ENCODE results near the gene CAMTA1.
A peak's percentile ranks its signal among the peaks of the same experiment; 100 is the strongest.

CAMTA1 gene

DNA sequence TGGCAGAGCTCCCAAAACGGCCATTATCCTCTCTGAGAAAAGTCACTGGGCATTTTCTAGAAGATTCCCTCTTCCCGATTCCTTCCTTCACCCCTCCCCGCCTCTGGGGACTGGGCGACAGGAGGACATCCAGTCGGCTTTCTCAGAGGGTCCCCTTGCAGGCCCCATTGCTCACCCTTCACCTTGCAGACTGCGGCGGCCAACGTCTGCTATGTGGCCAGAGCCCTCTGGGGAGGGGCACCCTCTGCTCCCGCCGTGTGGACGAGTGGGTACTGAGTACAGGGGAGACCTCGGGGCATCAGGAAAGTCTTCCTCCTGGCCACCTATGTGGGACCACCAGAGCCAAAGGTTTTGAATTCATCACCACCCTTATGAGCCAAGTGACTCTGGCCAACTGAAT lies 692.3 kb downstream of the CAMTA1 start:
- no peak for DNase-seq (ENCODE audit: low spot score)

DNA sequence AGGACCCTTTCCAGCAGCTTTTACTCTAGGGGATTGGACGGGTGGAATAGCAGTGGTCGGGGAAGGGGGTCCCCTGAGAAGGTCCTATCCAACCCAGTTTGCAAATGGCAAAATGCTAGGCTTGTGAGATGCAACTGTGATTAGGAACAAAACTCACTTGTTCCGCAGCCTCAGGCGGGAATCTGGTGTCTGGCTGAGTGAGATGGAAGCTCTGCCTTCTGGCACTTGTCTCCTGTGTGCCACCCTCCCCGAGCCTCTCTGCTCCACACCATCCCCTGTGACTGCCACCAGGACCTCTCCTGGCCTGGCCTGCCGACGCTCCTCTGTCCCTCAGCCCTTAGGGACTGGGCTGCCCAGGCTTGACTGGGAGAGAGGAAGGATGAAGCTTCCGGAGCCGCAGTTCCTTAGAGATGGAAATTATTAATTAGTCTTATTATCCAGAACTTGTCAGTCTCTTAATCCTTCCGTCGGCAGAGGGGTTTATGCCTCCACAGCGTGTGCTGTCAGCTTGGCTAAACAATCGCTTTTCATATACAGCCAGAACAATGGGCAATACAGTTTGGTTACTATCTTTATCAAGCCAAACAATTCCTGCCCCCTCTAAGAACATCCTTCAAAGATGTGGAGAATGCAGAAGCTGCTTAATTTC lies 693.0 kb downstream of the CAMTA1 start:
- peak; percentile 80 for DNase-seq (ENCODE audit: low spot score)

DNA sequence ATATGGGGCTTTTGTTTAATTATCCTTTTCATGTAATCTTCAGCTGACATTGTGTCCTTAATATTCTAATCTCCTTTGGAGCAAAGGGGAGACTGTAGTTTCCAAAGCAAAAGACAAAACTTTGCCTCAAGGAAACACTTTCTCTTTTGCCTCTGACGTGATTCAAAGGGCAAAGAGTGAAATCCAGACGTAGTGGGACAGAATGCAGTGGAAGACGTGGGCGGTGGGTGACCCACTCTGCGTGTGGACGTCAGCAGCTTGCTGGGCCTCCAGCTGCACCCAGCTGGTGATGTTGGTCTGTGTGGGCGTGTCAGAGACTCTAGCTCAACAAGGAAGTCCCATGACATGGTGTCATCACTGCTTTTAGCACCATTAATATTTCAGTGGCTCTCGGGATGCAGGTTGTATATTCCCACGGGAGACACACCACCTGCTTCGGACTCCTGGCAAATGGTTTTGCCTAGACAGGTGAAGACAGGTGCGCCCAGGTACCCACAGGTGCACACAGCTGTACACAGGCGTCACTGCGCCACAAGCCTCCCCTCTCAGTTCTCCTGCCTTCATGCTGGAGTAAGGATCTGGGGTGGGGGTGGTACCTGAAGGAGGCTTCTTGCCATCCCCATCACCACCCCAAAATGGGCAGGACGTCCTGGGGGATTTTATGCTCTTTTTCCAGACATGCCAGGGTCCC lies 693.7 kb downstream of the CAMTA1 start:
- DNase-seq (ENCODE audit: low spot score), result peak; percentile 74

DNA sequence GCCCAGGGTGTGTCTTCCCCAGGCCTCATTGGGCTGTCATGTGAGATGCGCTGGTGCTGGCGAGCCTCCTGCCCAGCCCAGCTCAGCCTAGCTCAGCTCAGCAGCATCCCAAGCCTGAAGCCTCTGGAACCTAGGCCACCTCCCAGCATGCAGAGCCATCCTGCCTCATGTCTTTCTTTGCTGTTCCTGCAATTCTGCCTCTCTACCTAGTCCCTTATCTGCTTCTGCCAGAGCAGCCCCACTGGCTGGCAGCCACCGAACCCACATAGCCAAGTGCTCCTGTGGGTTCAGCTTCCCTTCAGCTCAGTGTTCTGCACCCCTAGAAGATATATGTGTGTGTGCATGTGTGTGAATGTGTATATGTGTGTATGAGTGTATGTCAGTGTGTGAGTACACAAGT lies 694.3 kb downstream of the CAMTA1 start:
- DNase-seq (ENCODE audit: low spot score), result no peak

DNA sequence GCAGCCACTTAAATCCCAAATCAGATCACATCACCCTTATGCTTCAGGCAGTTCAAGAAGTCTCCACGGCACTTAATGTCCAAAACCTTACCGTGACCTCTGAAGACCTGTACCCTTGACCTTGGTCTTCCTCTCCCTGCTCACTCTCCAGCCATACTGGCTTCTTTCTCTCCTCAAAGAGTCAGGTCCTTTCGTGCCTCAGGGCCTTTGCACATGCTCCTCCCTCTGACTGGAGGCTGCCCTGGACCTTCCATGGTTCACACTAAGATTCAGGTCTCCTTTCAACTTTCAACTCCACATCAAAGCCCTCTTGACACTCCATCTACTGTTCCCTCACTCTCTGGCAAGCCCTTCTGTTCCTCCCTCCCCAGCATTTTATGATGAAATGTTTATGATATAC lies 695.9 kb downstream of the CAMTA1 start:
- DNase-seq (ENCODE audit: low spot score), result no peak

DNA sequence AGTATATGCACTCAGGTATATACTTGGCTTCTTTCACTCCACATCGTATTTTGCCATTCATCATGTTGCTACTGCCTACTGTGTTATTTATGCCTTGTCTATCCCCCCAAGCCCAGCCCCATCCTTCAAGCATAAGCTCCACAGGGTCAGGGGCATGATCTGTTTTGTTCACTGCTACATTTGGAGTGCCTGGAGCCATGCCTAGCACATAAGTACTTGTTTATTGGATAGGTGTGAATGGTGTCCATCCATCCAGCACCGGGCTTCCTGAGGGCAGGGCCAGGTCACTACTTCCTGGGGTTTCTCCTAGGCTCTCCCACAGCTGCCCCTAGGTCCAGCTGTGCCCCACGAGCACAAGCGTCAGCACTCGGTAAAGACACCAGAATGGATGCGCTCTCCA lies 696.8 kb downstream of the CAMTA1 start:
- DNase-seq (ENCODE audit: low spot score), result no peak

DNA sequence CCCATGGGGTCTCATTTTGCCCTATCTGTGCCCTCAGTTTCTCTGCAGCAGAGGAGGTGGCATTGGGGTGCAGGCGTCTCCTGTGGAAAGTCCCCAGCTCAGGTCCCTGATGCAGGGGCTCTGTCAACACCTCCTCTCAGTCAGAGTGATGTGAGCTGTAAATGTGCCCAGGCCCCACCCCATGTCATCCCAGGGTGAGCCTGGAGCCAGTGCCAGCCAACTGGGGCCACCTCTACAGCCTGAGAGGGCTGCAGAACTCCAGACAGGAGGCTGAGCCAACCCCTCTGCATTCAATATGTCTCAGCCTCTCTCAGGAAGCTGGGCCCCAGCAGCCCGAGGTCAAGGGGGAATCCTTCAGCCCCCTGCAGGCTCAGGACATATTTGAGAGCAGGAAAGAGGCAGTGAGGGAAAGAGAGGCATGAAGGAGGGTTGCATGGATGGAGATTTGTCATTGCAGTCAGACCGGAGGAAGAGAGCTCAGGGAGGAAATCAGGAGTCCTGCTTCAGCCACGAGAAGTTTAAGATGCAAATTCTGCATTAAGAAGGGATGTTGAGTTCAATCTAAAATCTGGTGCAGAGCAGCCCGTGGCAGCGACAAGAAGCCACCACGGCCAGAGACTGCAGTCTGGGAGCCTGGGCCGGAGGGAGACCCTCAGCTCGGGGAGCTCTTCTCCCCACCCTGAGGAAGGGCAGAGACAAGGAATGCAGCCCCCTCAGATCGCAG lies 697.7 kb downstream of the CAMTA1 start:
- DNase-seq (ENCODE audit: low spot score), result no peak

DNA sequence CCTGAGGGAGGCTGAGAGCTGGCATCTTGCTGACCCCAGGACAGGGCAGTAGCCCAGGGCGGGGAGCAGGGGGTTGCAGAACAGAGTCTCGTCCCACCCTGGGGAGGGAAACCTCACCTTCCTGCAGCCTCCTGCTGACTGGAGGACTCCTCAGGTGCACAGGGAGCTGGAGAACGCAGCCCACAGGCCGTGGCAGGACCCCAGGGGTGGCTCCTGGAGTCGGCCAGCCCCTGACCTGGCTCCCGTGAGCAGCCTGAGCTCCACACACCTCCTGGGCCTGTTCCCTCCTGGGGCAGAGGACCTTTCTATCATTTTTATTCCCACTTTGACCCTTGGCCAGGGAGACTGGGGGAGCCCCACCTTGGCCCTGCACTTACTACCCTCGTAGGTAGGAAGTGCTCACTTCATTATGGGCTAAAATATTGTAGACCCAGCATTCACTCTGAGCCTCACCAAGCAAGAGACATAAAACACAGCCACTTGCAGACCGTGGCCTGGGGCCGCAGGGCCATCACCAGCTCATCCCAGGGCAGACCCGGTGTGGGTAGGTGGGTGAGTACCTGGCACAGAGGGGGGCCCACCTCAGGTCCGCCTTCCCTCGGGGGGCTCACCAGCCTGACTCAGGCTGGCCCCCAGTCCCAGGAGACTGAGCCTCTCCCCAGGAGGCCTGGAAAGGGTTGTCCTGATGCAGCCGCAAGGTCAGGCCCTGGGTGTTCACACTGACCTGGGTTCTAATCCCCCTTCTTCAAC lies 698.6 kb downstream of the CAMTA1 start:
- no peak for DNase-seq (ENCODE audit: low spot score)

DNA sequence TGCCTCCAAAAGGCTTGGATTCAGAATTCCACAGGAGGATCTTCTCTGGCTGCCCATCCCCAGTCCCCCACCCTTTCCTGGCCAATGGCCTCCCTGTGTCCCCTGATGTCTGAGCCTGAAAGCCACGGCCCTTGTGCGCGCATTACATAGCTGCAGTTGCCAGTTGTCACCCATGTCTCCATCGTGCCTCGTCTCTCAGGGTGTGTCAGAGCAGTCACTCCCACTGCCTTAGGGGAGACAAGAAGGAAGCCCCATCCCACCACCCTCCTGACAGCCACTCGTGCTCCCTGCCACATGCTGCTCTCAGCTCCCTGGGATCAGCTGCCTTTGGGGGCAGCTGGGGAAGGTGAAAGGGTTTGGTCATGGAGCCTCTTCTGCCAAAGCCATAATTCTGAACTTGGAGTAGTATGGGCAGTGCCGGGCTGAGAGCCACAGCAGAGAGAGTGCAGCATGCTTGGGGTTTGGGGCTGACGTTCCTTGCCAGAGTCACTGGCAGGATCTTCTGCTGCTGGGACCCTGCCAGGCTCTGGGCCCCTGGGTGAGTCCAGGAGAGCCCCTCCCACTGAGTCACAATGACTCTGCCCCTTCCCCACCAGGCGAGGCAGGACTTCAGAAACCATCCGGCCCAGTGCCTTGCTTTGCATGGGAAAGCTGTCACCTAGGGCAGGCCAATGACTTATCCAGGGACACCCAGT lies 700.0 kb downstream of the CAMTA1 start:
- no peak for DNase-seq (ENCODE audit: low spot score)

DNA sequence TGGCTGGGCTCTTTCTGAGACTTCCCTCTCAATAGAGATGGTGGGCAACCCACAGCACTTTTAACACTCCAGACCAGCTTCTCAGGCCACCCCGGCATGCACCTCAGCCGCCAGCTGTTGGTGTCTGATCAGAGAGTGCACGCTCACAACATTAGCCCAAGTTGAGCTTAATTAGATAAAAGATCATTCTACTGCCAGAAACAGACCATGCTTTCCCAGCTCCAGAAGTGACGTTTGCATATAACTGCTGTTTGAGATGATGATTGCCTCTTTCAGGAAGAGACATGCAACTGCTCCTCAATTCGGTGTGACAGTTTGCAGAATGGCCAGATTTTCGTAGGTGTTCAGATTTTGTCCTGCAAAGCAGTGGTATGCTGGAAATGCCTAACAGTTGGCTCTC lies 700.6 kb downstream of the CAMTA1 start:
- no peak for DNase-seq (ENCODE audit: low spot score)

DNA sequence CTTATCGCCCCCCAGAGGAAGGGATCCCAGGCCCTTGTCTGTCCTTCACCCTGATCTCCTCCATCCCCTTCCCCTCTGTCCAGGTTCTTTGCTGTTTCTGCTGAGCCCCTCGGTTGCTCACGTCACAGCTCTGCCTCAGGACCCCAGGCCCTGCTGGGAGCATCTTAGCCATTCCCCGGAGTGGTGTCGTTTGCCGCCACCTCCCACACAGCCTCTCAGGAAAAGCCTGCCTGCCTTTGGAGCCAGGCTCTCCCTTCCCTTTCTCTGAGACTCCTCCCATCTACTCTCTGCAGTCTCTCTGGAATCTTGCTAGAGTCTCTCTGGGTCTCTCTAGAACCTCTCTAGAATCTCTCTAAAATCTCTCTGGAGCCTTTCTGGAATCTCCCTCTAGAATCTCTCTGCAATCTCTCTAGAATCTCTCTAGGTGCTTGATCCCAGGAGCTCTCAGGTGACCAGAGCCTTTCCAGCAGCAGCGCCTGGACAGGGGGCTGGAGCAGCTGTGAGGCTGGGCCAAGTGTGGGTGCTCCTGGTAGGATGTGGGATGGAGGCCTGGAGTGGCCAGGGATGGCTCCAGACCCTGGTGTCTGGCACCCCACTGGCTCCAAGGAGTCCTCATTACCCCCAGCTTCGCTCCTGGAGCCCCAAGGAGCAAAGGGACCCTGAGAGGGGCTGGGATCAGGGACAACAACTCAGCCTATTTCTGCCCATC lies 702.7 kb downstream of the CAMTA1 start:
- no peak for DNase-seq (ENCODE audit: low spot score)

DNA sequence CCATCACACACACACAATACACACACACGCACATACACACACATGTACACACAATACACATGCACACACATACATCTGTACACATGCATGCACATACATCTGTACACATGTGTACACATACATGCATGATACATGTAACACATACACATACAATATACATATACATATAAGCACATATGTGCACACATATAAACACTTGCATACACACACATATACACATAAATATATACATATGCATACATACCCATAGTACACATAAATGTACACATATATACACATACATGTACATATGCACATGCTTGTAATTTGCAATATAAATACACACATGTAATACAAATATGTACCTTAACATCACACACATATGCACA lies 703.2 kb downstream of the CAMTA1 start:
- no peak for DNase-seq (ENCODE audit: low spot score)

DNA sequence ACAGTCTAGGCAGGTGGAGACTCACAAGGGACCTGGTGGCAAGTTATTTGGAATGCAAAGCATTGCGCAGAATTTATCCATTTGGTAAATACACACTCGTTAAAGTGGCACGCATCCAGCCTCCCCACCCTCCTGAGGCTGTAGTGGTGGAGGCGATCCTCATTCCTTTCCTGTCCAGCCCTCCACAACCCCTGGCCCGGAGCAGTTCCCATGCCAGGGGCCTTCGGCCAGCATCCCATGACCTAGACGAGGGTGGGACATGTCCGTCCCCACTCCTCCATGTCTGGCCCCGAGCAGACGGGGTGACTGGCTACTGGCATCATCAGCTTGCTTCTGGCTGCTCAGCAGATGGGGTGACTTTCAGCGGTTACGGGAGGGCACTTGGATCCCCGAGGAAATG lies 704.3 kb downstream of the CAMTA1 start:
- no peak for DNase-seq (ENCODE audit: low spot score)

DNA sequence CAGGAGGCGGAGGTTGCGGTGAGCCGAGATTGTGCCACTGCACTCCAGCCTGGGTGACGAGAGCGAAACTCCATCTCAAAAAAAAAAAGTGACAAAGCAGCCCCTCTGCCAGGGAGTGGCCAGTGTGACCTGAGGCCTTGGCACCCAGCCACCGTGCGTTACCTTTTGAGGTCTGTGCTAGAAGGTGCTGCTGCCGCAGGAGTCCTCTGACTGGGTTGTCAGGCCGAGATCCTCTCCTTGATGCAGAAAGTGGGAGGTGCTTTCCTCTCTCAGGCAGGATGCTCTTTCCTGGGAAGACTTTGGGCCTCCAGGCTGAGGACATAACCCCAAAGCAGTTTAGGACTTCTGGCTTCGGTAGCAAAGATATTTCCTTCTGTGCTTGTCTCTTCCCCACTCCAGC lies 705.3 kb downstream of the CAMTA1 start:
- DNase-seq (ENCODE audit: low spot score), result no peak

DNA sequence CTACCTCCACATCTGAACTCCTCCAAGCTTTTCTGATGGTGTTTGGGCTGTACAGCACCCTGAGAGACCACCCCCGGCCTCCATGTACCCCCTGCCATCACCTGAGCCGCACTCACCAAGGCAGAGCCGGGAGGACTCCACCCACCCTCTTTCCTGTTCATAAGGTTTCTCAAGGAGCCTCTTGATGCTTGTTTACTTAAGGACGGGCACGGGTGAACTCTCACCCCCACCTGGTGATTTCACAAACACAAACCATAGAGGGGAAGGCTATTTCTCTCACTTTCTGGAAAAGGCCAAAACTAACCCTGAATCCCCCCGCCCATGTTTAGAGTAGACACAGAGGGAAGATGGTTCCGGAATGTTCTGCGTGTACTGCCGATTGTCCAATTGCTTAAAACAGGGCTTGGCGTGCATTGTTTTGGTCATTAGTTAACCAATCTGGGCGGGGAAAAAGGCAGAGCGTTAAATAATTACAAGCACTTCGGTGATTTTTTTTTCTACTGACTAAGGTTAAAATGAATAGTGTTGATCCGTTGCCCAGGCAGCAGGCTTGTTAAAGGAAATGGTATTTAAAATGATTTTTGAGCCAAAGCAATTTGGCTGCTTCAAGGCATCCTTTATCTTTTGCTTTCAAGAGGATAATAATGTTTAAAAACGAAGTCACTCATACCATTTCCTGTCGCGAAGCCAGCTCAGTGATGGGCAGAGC lies 706.0 kb downstream of the CAMTA1 start:
- DNase-seq (ENCODE audit: low spot score), result no peak

DNA sequence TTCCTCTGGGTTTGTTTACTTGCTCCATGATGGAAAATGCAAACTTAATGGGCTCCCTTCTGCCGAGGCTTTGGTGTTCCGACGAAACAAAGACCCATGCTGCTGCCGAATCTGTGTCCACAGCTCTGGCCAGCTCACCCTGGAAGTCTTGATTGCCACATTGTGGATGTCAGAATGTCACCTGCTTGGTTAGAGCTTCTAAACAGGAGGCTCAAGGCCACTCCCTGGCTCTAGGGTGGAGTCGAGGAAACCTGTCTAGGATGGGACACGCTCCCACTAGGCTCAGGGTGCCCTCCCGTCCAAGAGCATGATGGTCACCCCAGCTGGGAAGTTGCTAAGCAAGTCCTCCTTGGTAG lies 706.5 kb downstream of the CAMTA1 start:
- no peak for DNase-seq (ENCODE audit: low spot score)

DNA sequence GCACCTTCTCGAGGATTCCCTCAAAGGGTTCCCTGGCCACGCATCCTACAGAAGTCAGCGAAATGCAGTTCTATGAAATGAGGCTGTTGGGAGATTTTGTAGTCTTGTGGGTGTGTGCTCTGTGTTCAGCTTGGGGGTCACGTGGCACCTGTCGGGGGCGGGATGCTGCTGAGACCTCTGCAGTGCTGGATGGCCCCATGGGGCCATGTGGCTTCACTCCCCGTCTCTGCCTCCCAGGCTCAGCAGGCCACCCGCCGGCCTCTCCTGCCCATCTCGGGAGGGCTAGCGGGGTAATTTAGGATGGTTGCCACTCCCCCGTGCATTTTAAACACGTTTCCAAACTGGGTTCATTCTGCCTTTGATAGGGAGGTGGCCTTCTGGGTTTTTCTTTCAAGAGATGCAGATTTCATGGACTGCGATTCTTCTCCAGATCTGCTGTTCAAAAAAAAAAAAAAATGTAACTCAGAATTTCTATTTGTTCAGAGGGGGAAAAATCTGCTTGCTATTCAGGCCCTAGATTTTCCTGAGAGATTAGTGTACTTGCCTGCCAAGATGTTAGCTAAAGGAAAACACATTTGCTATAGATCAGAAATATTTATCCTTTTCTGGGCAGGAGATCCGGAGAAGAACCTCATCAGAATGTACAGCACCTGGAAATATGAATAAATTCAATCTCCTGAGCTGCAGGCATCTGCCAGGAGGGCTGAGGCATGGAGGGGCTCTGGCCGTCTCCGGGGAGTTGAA lies 708.6 kb downstream of the CAMTA1 start:
- DNase-seq (ENCODE audit: low spot score), result no peak

DNA sequence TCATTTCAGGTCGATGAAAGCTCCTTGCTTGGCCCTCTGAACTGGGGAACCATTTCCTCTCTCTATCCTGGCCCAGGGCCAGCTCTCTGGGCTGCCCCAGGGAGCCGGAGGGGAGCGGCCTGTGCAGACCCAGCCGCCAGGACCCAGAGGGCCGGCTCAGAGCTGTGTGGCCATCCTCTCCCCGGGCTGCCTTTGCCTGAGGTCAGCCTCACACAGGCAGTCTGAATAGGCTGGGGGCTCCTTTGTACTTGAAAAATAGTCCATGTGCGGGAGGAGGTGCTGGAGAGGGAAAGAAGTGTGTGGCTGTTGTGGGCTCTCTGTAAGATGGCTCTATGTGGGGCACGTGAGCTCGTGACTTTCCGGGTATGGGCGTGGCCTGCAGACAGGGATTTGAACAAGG lies 710.7 kb downstream of the CAMTA1 start:
- DNase-seq (ENCODE audit: low spot score), result no peak

DNA sequence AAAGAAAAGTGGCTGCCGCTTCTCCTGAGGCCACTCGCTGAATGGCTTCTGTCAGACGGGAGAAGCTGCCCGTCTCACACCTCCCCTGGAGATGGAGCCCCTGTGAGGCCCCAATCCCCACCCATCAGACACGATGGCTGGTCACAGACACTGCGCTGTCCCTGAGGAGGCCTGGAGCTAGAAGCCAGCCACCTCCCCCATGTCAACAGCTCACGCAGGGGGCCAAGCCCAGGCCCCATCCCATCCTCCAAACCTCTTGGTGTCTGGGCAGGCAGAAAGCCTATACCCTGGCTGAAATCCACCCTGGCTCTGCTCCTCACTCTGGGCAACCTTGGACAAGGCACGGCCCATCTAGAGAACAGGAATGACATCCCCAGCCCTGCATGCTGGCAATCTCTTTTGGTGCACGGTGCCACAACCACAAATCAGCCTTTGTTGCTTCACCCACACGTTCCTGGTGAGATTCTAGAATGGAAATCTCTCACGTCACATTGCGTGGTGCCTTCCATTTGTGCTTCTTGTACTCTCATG lies 711.9 kb downstream of the CAMTA1 start:
- no peak for DNase-seq (ENCODE audit: low spot score)

Measured in pons (tissue), 1 donor.